Kidney tubule cell (primary cell): ENCODE results near the gene TP53BP2.

ENCODE experiments used
- DNase-seq: peaks from one replicate; pipeline ENCODE4 v3.0.0-alpha.2; 2018; ENCODE audit warnings: low spot score

Gene TP53BP2

GRCh38 chr1:223853748-223854147, 8.0 kb upstream of the TP53BP2 start:
- no peak for DNase-seq

- DNase-seq: no peak
Observed at GRCh38 chr1:223853275-223853674, 7.5 kb upstream of the TP53BP2 start.

- no peak for DNase-seq
Observed at GRCh38 chr1:223852337-223852736, 6.6 kb upstream of the TP53BP2 start.

DNA sequence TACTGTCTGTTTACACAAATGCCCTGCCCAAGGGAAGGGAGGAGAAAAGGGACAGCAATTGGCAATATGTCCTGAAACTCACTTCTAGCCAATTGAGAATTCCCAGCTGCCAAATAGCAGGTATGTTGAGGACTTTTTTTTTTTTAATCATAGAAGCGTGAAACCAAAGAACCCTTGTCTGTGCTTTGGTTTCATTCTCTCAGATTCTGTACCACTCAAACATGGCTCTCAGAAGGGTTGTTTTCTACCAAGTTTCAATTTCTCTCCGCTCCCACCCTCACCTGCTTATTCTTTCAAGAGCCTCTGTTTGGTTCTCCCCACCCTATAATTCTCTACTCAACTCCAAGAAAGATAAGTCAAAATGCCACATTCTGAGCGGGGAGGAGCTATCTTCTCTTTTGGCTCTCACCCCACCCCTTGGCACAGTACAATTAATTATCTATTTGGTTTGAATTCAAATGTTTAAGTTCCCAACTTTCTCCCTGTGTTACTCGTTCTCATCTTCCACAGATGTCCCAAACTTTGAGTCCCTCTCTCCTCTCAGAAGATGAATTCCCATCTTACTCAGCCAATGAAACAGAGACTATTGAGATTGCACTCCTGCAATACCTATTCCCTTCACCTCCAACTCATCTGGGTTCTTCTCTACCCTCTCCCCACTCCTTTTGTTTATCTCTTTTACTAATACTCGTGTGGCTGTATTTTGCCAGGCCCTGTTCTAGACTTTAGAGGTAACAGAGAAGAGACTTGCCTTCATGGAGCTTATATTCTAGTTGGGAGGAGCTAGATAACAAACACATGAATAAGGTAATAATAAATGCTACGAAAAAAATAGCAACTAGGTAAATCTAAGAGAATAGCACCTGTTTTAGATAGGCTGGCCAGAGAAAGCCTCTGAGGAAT, 3.9 kb upstream of the TP53BP2 start:
- no peak for DNase-seq

DNA sequence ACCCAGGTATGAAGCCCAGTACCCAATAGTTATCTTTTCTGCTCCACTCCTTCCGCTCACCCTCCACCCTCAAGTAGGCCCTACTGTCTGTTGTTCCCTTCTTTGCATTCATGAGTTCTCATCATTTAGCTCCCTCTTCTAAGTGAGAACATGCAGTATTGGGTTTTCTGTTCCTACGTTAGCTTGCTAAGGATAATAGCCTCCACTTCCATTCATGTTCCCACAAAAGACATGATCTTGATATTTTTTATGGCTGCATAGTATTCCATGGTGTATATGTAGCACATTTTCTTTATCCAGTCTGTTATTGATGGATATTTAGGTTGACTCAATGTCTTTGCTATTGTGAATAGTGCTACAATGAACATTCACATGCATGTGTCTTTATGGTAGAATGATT, 2.8 kb upstream of the TP53BP2 start:
- no peak for DNase-seq

GRCh38 chr1:223847781-223848345, 2.1 kb upstream of the TP53BP2 start:
- no peak for DNase-seq

- peak; percentile 62 for DNase-seq
Observed at GRCh38 chr1:223845037-223845809, 524 bp downstream of the TP53BP2 start.

- peak; percentile 41 for DNase-seq
Observed at GRCh38 chr1:223844787-223845036, 1.0 kb downstream of the TP53BP2 start.

DNA sequence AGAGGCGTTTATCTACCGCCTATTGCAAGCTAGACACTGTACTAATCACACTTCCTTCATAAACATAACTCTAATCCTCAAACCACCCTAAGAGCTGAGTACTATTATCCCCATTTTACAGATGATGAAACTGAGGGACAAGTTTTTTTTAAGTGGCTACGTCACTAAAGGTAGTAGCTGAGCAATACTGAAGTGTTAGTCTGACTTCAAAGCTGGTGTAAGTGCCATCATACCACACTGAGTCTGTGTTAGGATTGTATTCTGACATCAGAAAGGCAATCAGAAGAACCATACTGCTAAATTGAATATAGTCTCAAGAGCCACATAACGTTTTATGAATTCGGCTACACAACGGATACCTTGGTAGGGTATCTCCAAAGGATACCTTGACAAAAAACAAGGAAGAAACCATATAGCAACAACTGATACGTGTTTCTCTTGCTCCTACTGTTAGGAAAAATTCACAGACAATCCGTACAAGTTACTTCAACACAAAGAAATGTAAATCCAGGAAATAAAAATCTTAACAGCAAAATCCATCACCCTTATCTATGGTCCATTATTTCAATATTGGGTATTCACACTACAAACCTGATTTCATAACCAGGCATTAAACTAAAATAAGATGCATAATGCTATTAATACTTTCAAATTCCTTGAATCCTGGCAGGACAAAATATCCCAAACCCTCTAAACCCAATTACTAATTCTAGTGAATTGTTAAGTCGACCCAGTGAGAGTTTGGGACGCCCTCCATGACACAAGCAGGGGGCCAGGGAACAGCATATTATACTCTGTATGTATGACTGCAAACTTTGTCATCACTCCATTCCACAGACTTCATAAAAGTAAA, 1.6 kb downstream of the TP53BP2 start:
- DNase-seq: peak; percentile 58

- DNase-seq: peak; percentile 22
Observed at GRCh38 chr1:223842784-223843183, 3.0 kb downstream of the TP53BP2 start.

DNA sequence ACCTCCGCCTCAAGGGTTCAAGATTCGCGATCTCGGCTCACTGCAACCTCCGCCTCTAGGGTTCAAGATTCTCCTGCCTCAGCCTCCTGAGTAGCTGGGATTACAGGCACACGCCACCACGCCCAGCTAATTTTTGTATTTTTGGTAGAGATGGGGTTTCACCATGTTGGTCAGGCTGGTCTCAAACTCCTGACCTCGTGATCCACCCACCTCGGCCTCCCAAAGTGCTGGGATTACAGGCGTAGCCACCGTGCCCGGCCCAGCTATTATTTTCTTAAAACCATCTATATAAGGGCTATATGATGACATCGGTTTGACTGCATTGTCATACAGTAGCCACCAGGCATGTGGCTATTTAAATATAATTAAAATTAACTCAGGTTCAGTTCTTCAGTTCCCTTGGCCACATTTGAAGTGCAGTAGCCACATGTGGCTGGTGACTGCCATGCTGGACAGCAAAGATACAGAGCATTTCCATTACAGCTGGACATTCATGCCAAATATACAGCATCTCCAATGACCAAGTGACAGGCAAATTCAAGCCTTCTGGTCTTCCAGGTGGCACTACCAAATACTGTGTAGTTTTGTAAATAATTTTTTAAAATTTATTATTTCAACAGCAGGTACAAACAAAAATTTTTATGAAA, 3.6 kb downstream of the TP53BP2 start:
- peak; percentile 12 for DNase-seq

DNA sequence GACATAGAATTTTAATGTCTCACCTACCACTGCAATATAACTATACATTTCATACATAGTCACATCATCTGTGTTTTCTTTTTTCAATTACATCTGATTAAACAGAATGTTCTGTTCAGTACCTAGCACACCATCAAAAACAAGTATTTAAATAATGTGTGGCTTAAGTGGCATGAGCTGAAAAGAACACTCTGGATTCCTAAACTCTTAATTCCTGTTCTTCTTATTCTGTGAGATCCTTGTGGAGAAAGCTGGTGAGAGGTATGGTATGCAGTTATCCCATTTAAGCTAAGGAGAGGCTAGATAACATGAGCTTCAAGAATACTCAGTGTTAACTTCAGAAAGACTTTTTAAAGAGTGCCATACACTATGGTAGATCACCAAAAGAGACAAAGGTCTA, 5.5 kb downstream of the TP53BP2 start:
- DNase-seq: no peak

- DNase-seq: no peak
Observed at GRCh38 chr1:223838125-223838854, 7.5 kb downstream of the TP53BP2 start.

DNA sequence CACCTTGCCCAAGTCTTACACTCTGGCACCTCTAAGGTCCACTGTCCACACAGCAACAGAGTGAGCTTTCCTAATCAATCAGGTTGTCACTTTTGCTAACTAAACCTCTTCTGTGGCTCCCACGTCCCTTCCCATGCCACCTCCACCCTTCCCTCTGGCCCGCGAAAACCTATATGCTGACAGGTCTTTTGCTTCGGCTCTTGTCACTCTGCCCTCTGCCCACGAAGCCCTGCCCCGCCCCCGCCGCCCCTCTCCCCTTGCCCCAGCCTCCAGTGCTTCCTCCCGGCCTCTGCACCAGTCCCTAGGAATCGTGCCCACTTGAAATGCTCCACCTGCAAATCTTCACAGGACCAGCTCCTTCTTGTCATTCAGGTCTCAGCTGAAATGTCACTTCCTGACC, 8.1 kb downstream of the TP53BP2 start:
- no peak for DNase-seq

GRCh38 chr1:223837206-223837605, 8.5 kb downstream of the TP53BP2 start:
- peak; percentile 2 for DNase-seq

DNA sequence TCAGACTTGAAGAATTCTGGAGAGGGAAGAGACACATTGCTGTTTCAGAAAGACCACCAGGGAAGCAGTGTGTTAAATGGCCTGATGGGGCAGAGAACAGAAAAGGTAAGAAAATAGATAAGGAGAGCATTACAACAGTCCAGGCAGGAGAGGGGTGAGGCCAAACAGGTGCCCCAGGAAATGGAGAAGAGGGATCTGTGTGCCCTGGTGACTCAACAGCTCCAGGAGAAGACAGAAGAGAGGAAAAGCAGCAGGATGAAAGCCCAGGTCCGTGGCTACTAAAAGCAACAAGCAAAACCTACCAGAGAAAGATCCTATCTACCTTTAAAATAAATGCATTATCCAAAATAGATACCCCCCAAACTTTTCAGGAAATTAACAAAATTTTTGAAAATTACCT, 9.2 kb downstream of the TP53BP2 start:
- peak; percentile 45 for DNase-seq

- peak; percentile 13 for DNase-seq
Observed at GRCh38 chr1:223835754-223836153, 10.0 kb downstream of the TP53BP2 start.

DNA sequence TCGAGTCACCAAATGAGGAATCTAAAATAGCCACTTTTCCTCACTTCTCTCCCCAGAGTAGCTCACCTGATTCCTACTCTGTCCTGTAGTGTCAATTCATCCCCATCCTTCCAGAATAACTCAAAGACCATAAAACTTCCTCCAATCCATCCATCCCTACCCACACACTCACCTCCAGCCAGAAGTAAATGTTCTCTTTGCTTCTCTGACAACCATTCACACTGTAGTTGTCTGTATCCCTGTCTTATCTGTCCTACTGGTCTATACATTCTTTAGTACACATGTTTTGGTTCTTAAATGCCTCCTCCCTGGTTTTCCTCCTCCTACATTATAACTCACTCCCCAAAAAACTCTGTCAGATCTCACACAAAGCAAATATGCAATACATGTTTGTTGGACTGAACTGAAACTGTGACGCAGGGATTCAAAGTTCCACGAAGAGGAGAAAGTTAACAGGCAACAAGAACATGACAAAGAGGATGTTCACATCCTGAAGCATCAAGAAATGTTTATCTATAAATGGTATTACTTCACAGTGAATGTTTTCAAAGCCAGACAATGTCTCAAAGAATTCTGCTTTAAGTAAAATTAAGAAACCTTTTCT, 11.0 kb downstream of the TP53BP2 start:
- peak; percentile 13 for DNase-seq

DNA sequence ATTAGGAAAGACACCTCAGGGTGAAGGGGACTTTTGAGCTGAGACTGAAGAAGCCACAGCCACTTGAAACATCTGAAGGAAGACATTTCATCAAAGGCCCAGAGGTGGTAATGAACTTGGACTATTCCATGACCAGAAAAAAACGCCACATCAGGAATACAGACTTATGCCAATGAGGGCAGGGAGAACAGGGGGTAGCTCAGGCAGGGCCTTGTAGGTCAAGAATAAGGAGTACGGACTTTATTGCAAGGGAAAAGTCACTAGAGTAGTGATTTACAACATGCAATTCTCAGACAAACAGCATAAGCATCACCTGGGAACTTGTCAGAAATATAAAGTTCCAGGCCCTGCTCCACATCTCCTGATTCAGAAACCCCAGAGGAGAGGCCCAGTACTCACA, 11.8 kb downstream of the TP53BP2 start:
- DNase-seq: peak; percentile 5

DNA sequence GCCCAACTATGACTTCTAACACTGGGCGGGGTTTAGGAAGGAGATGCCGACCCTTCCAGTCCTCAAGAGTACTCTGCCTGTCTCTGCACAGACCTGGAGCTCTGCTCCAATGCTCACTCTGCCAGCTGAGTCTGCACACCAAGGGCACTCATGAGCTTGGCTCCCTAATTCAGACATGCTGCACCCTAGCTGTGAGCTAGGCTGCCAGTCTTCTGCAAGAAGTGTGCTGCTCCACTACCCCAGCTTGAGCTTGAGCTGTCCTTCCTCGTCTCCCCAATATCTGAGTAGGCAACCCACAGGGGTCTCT, 13.2 kb downstream of the TP53BP2 start:
- no peak for DNase-seq
